ENCODE results near the gene CDC42EP5. TPM values are rescaled to one million over a fixed set of nuclear protein-coding genes. Genes with fewer than 3 reads are reported as not detected.

Gene CDC42EP5
- total RNA-seq, 2 donors from 2014 or later = 102 to 193 TPM

DNA sequence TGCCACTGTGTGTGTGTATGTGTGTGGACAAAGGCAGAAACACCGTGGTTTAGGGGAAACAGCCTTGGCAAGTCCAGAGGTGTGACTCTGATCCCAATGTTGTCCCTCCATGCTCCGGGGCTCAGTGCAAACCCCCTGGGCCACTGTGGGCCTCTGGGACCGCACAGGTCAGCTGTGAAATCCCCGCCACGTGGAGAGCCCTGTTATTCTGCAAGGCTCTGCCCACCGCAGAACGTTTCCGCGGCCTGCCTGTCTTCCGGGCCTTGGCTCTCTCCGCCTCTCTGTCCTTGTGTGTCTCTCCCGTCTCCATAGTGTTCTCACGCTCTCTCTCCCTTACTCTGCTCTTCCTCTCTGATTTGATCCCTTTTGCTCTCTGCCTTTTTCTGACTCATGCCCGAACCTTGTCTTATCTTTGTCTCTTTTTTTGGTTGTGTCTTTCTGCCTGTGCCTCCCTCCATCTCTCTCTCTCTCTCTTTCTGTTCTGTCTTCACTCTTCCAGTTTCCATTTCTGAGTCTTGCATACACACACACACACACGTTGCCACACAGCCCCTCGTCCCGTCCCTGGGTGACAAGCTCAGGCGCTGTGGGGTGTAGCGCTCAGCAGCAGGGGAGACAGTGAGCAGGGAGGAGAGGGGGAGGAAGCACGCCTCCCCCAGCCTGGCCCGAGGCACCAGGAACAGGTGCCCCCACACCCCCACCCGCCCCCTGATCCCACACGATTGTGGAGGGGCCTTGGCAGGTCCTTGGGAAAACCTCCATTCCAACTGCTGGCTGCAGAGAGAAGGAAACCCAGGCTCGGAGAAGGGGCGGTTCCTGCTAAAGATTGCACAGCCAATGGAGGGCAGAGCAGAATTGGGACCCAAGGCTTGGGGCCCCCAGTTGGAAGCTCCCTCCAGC lies 54.8 kb downstream of the CDC42EP5 start:
- Histone ChIP-seq H3K36me3 (no peaks in the 10 kb centered on the region), H3K4me3 (no peak overlapping the region), H3K4me1 (replicated peaks) (no peaks in the 10 kb centered on the region), H3K27me3 (replicated peaks; ENCODE audit: insufficient read depth) (peaks cover 38% of the 10 kb centered on the region), H3K27ac (no peak overlapping the region), H3K9me3 (no peaks in the 10 kb centered on the region)
- TF ChIP-seq POLR2A (IDR thresholded peaks at IDR 0.05) (no peak), CTCF (IDR thresholded peaks at IDR 0.05) (no peak), POLR2AphosphoS5 (IDR thresholded peaks at IDR 0.05) (no peak)
- 17% methylated on average over 23 of the region's 25 CpGs for WGBS
- intact Hi-C loops (cut with DNase I) = no loop called here
- DNase-seq (ENCODE audit: low spot score) = no peak

DNA sequence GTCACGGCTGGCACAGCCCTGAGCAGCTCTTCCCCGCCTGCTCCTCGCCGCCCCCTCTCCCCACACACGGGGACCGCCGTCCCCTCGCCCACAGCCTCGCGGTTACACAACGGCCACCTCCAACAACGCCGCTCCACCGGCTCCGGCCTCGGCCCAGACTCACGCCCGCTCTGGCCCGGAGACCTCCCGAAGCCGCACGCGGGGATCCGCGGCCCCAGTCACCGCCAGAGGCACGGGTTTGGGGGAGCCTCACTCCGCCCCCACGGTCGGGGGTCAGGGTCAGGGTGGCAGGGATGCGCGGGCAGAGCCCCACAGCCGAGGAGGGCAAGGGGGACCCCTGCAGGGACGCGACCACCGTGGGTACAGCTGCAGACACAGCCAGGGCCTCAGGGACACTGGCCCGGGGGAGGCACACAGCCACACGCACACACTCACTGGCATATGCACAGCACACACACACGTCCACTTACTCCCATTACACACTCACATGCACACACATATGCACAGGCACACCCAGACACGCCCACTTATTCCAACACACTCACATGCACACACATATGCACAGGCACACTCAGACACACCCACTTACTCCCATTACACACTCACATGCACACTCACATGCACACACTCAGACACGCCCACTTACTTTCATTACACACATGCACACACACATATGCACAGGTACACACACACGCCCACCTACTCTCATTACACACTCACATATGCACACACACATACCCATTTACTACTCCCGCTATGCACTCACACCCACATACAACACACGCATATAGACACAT lies 56.2 kb downstream of the CDC42EP5 start:
- 46% methylated on average over 43 of the region's 44 CpGs for WGBS
- Histone ChIP-seq H3K4me1 (replicated peaks) (no peaks in the 10 kb centered on the region), H3K4me3 (no peak overlapping the region), H3K27ac (no peak overlapping the region), H3K27me3 (replicated peaks; ENCODE audit: insufficient read depth) (peaks cover 38% of the 10 kb centered on the region), H3K9me3 (no peaks in the 10 kb centered on the region), H3K36me3 (no peaks in the 10 kb centered on the region)
- intact Hi-C loops (cut with DNase I) = no loop called here
- no peak for DNase-seq (ENCODE audit: low spot score)
- TF ChIP-seq CTCF (IDR thresholded peaks at IDR 0.05) = no peak
- TF ChIP-seq POLR2AphosphoS5 (IDR thresholded peaks at IDR 0.05) = no peak
- no peak for TF ChIP-seq POLR2A (IDR thresholded peaks at IDR 0.05)

DNA sequence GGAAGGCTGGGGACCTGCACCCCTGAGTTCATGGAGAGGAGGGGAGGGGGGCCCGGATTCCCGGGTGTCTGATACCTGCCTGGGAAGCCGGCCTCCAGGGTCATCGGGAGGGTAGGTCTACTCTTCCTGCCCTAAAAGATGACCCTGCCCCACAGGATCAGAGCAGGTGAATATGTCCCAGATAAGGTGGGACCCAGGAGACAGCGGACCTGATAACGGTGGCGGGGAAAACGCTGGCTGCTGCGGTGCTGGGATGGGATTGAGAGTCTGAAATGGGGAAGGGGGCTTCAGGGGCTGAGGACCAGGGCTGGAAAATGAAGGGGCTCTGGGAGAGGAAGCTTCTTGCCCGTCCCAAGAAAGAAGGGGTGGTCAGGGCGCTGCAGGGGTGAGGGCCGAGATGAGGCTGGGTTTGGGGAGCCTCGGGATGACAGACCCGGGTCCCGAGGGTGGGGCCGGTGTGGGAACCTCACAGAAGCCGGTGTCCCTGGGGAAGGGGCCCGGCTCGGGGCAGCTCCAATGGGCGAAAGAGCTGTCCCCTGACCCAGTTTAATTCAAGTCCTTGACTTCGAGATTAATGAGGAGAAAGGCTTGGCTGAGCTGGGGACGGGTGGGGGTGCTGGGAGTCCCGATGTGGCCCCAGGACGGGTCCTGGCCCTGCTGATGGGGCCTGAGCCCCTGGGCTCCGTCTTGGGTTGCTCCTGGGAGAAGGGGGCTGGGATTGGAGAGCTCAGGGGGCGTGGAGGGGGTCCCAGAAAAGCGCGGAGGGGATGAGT lies 57.0 kb downstream of the CDC42EP5 start:
- H3K27ac ChIP-seq = no peak overlapping the region
- H3K4me1 ChIP-seq (replicated peaks) = no peaks in the 10 kb centered on the region
- H3K4me3 ChIP-seq = no peak overlapping the region
- WGBS = 9% methylated on average over 28 of the region's 28 CpGs
- no peaks in the 10 kb centered on the region for H3K9me3 ChIP-seq
- H3K36me3 ChIP-seq = no peaks in the 10 kb centered on the region
- peaks cover 38% of the 10 kb centered on the region for H3K27me3 ChIP-seq (replicated peaks; ENCODE audit: insufficient read depth)
- DNase-seq (ENCODE audit: low spot score) = no peak
- TF ChIP-seq CTCF (IDR thresholded peaks at IDR 0.05) = no peak
- TF ChIP-seq POLR2A (IDR thresholded peaks at IDR 0.05) = no peak
- TF ChIP-seq POLR2AphosphoS5 (IDR thresholded peaks at IDR 0.05) = no peak
- intact Hi-C loops (cut with DNase I) = no loop called here

DNA sequence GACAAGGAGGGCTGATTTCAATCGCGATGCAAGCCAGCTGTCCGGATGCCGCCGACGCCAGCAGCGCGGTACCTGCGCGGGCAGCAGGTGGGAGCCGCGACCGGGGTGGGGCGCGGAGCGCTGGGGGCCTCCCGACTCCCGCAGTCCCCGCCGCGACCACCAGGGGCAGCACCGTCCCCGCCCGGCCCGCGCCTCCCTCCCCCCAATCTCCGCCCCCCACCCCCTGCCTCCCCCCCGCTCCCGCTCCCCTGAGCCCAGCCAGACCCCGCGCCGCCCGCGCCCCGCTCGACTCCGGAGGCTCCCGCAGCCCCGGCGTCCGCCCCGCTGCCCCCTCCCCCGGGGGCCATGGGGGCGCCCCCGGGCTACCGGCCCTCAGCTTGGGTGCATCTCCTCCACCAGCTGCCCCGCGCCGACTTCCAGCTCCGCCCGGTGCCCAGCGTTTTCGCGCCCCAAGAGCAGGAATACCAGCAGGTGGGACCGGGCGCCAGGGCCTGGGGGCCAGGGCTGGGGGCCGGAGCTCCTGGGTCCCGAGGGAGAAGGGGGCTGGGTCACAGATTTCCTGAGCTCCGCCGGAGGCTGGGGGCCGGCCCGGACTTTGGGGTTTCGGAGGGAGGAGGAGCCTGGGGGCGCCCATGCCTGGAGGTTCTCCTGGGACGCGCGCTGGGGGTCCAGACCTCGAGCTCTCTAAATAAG lies 57.7 kb downstream of the CDC42EP5 start, which contains the start of gene TTYH1:
TTYH1 (plus strand) TSS at position 257 of the 693 bp plus-strand sequence; CDS start at position 346, 89 bp downstream.
- Histone ChIP-seq H3K27me3 (replicated peaks; ENCODE audit: insufficient read depth) (peaks cover 34% of the 10 kb centered on the region), H3K36me3 (no peaks in the 10 kb centered on the region), H3K4me3 (peak within 1 kb of the TSS in 1 of 2 donors; percentile 3), H3K27ac (no peak within 1 kb of the TSS), H3K9me3 (no peaks in the 10 kb centered on the region), H3K4me1 (replicated peaks) (no peaks in the 10 kb centered on the region)
- DNase-seq (ENCODE audit: low spot score) = no peak
- 1% methylated on average over 55 of the region's 68 CpGs for whole genome bisulfite sequencing
- no peak for TF ChIP-seq POLR2AphosphoS5 (IDR thresholded peaks at IDR 0.05)
- TF ChIP-seq CTCF (IDR thresholded peaks at IDR 0.05) = peak in 1 of 4 experiments; percentile 17
- intact Hi-C loops (cut with DNase I) = no loop called here
